MCF 10A (cell line): ENCODE measurements around the gene ENG. TPM values are rescaled to one million over a fixed set of nuclear protein-coding genes. Genes with fewer than 3 reads are reported as not detected.

Experiments
- BruUV-seq: library from RNA; stranded (reverse); fragments of 400-500 nt; replicated peaks from 2 replicates; lab custom pipeline; 2021; lab: Mats Ljungman, UMichigan
- CTCF ChIA-PET: fragments of 300-600 bp; sonication (Branson Sonifier 250); formaldehyde crosslinking; extraction: SDS; loops from one replicate; lab custom pipeline; 2021; ENCODE audit warnings: antibody characterized with exemption, inconsistent platforms; lab: Yijun Ruan, JAX
- POLR2A ChIA-PET: fragments of 300-600, 350-650 bp; sonication (Branson Sonifier 250); formaldehyde crosslinking; extraction: SDS; loops from one replicate; lab custom pipeline; 2020; ENCODE audit warnings: antibody characterized with exemption, inconsistent platforms; lab: Yijun Ruan, JAX
- DNase-seq: peaks from one replicate; pipeline ENCODE4 v3.0.0-alpha.2; 2018; ENCODE audit not compliant: unreplicated experiment
- H3K27ac Mint-ChIP-seq: one replicate; pipeline ENCODE4 v1.8.0; 2022; ENCODE audit warnings: mild to moderate bottlenecking, low read depth, mixed read lengths; ENCODE audit not compliant: unreplicated experiment
- H3K27me3 Mint-ChIP-seq: one replicate; pipeline ENCODE4 v1.8.0; 2022; ENCODE audit warnings: mixed read lengths; ENCODE audit not compliant: insufficient read depth, unreplicated experiment
- H3K36me3 Mint-ChIP-seq: one replicate; pipeline ENCODE4 v1.8.0; 2022; ENCODE audit warnings: mild to moderate bottlenecking, moderate library complexity, mixed read lengths; ENCODE audit not compliant: insufficient read depth, unreplicated experiment
- H3K4me1 Mint-ChIP-seq: one replicate; pipeline ENCODE4 v1.8.0; 2022; ENCODE audit warnings: mixed read lengths; ENCODE audit not compliant: insufficient read depth, unreplicated experiment
- H3K4me3 Mint-ChIP-seq: one replicate; pipeline ENCODE4 v1.8.0; 2022; ENCODE audit warnings: mild to moderate bottlenecking, moderate library complexity, mixed read lengths; ENCODE audit not compliant: unreplicated experiment
- H3K9me3 Mint-ChIP-seq: one replicate; pipeline ENCODE4 v1.8.0; 2022; ENCODE audit warnings: mixed read lengths; ENCODE audit not compliant: unreplicated experiment
- intact Hi-C: fragments of 100-400 bp; cut with micrococcal nuclease; formaldehyde crosslinking; loops from 2 replicates; pipeline ENCODE4 v1.14.1; 2022
- total RNA-seq: library from RNA; stranded (reverse); gene quantifications from 2 replicates; pipeline ENCODE4 v1.2.3, GENCODE V29; 2022
- TF ChIP-seq, protein P1 (sequence below): fragments of 200-600 bp; IDR thresholded peaks from one replicate; pipeline ENCODE4 v1.8.0; 2022; ENCODE audit warnings: antibody characterized with exemption, mild to moderate bottlenecking; ENCODE audit not compliant: unreplicated experiment

Gene ENG
- total RNA-seq, 1 experiment from 2014 or later: 22.1 TPM

DNA sequence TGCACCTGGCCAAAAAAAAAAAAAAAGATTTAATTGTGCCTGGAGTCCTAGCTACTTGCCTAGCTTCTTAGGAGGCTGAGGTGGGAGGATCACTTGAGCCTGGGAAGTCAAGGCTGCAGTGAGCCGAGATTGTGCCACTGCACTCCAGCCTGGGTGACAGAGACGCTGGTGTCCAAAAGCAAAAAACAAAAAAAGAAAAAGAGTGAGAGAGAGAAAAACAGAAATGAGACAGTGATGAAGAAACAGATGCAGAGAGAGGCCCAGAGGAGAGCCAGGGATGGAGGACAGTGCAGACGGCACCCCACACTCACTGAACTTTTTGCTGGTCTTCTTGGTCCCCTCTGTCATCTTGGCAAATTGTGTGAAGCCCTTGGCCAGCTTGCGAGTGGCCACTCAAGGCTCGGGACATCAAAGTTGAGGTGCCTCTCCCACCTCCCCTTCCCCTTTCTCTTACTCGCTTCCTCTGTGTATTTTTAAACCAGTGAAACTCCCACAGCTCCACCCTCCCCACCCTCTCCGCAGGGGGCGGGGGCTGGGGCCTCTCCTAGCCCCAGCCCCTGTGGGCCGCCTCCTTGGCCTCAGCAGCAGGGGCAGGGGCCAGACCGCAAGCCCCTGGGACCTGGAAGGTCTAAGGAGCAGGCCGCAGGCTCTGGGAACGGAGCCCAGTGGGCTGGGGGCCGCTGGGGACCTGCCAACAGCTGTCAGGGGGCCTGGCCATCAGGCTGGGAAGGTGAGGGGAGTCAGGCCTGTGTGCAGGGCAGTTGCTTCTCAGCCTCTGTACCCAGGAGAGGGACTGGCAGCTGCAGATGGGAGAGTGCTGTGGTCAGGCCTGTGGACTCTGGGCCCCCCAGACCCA lies 76.0 kb downstream of the ENG start, which contains the start of gene SH2D3C:
TSS of gene SH2D3C (minus strand) at position 387 of the 856 bp plus-strand sequence. CDS start at position 348, 39 bp downstream.
- TF ChIP-seq, protein P1, sequence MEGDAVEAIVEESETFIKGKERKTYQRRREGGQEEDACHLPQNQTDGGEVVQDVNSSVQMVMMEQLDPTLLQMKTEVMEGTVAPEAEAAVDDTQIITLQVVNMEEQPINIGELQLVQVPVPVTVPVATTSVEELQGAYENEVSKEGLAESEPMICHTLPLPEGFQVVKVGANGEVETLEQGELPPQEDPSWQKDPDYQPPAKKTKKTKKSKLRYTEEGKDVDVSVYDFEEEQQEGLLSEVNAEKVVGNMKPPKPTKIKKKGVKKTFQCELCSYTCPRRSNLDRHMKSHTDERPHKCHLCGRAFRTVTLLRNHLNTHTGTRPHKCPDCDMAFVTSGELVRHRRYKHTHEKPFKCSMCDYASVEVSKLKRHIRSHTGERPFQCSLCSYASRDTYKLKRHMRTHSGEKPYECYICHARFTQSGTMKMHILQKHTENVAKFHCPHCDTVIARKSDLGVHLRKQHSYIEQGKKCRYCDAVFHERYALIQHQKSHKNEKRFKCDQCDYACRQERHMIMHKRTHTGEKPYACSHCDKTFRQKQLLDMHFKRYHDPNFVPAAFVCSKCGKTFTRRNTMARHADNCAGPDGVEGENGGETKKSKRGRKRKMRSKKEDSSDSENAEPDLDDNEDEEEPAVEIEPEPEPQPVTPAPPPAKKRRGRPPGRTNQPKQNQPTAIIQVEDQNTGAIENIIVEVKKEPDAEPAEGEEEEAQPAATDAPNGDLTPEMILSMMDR: no peak
- no TSS peak for BruUV-seq
- ChIA-PET CTCF (interaction anchor here (0.7 kb wide), 1 partner anchor 44 kb away, joined by 3 read pairs; no protein-coding TSS in a partner anchor), POLR2A (interaction anchor here (0.8 kb wide), 1 partner anchor 38 kb away, joined by 3 read pairs; no protein-coding TSS in a partner anchor)
- intact Hi-C loops: no loop called here
- Mint-ChIP-seq H3K27ac (peak within 1 kb of the TSS; percentile 59), H3K4me1 (no peaks in the 10 kb centered on the region), H3K36me3 (no peaks in the 10 kb centered on the region), H3K4me3 (no peak within 1 kb of the TSS), H3K9me3 (no peaks in the 10 kb centered on the region), H3K27me3 (no peaks in the 10 kb centered on the region)
- no peak for DNase-seq

- Mint-ChIP-seq H3K27ac (peak overlapping the region; percentile 59), H3K4me1 (no peaks in the 10 kb centered on the region), H3K4me3 (no peak overlapping the region), H3K27me3 (no peaks in the 10 kb centered on the region), H3K36me3 (no peaks in the 10 kb centered on the region), H3K9me3 (no peaks in the 10 kb centered on the region)
- DNase-seq: no peak
- TF ChIP-seq, protein P1: no peak
- ChIA-PET CTCF (interaction anchor here (0.7 kb wide), 1 partner anchor 43 kb away, joined by 3 read pairs; no protein-coding TSS in a partner anchor), POLR2A (no interaction called here)
- intact Hi-C loops: no loop called here
- no TSS peak for BruUV-seq
Measured at GRCh38 chr9:127777368-127777980, 77.0 kb downstream of the ENG start.

DNA sequence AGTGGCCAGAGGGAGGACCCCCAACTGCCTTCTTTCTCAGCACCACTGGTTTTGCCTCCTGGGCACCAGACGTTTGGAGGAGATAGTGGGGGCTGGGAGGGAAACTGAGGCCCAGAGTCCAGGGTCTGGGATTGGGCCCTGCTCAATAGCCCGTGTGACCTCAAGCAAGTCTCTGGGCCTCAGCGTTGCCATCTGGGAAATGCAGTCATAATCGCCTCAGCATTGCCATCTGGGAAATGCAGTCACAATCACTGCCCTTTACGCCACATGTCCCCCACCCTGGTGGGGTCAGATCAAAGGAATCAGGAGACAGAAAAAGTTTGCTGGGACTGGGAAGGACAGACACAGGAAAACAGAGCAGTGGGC lies 77.6 kb downstream of the ENG start:
- Mint-ChIP-seq H3K9me3 (no peaks in the 10 kb centered on the region), H3K27ac (no peak overlapping the region), H3K4me3 (no peak overlapping the region), H3K4me1 (no peaks in the 10 kb centered on the region), H3K27me3 (no peaks in the 10 kb centered on the region), H3K36me3 (no peaks in the 10 kb centered on the region)
- TF ChIP-seq, protein P1: no peak
- POLR2A ChIA-PET: no interaction called here
- no TSS peak for BruUV-seq
- DNase-seq: no peak
- intact Hi-C loops: no loop called here
- CTCF ChIA-PET: no interaction called here

DNA sequence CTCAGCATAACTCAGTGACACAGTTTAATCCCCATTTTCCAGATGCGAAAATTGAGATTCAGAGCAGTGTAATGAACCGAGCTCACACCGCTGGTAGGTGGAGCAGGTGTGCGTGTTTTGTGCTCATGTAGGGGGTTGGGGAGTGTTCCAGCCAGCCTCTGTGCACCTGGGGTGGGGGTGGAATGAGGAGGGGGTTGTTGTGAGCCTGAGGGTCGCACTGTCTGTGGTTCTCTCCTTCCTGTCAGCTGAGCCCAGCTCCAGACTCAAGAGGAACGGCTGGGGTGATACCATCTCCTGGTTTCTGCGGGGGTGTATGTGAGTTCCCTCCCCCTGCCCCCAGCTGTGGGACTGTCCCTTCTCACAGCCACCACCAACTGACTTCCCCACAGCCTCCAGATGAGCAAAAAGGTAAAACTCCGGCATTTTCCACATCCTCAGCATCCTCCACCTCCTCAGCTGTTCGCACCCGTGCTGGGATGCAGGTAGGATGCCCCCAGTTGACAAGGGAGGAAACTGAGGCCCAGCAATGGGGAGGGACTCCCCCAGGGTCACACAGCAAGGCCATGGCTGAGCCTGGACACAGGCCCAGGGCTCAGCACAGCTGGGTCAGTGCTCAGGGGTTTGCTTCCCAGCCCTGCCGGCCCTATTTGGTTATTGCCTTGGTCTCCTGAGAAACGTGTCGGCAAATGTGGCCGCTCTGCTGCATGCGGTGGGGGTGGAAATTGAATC lies 78.1 kb downstream of the ENG start:
- DNase-seq: no peak
- Mint-ChIP-seq H3K36me3 (no peaks in the 10 kb centered on the region), H3K4me3 (no peak overlapping the region), H3K27me3 (no peaks in the 10 kb centered on the region), H3K4me1 (no peaks in the 10 kb centered on the region), H3K9me3 (no peaks in the 10 kb centered on the region), H3K27ac (no peak overlapping the region)
- CTCF ChIA-PET: interaction anchor here (0.7 kb wide), 1 partner anchor 17 kb away, joined by 4 read pairs; no protein-coding TSS in a partner anchor
- intact Hi-C loops: no loop called here
- POLR2A ChIA-PET: interaction anchor here (0.7 kb wide), 1 partner anchor 102 kb away, joined by 3 read pairs; no protein-coding TSS in a partner anchor
- TF ChIP-seq, protein P1: no peak
- no TSS peak for BruUV-seq
